SK-N-SH treated with all-trans-retinoic acid at 6 μM for 48 hours (cell line): Measurements from ENCODE around the gene COMT.

Experiments
- BACH2 ChIP-seq: fragments of 250-450 bp; sonication (Bioruptor Pico); IDR thresholded peaks from 2 replicates; pipeline ENCODE4 v1.9.0; 2021; ENCODE audit warnings: mild to moderate bottlenecking, borderline replicate concordance
- ISL1 ChIP-seq: fragments of 250-450 bp; sonication (Bioruptor Pico); IDR thresholded peaks from 2 replicates; pipeline ENCODE4 v2.1.2; 2022; ENCODE audit warnings: mild to moderate bottlenecking, moderate library complexity
- ZFP30 ChIP-seq: fragments of 450-650 bp; formaldehyde crosslinking; IDR thresholded peaks from 2 replicates; pipeline ENCODE4 v1.5.0; 2022; ENCODE audit warnings: mild to moderate bottlenecking, moderate library complexity
- ZNF565 ChIP-seq: fragments of 450-650 bp; formaldehyde crosslinking; conservative IDR thresholded peaks from 2 replicates; pipeline ENCODE4 v1.5.0; 2020; ENCODE audit warnings: low read depth, mild to moderate bottlenecking, moderate library complexity
- TF ChIP-seq, protein P1 (sequence below): fragments of 250-450 bp; sonication (Bioruptor Pico); IDR thresholded peaks from 2 replicates; pipeline ENCODE4 v1.8.0; 2020; ENCODE audit warnings: mild to moderate bottlenecking, moderate library complexity, borderline replicate concordance

DNA sequence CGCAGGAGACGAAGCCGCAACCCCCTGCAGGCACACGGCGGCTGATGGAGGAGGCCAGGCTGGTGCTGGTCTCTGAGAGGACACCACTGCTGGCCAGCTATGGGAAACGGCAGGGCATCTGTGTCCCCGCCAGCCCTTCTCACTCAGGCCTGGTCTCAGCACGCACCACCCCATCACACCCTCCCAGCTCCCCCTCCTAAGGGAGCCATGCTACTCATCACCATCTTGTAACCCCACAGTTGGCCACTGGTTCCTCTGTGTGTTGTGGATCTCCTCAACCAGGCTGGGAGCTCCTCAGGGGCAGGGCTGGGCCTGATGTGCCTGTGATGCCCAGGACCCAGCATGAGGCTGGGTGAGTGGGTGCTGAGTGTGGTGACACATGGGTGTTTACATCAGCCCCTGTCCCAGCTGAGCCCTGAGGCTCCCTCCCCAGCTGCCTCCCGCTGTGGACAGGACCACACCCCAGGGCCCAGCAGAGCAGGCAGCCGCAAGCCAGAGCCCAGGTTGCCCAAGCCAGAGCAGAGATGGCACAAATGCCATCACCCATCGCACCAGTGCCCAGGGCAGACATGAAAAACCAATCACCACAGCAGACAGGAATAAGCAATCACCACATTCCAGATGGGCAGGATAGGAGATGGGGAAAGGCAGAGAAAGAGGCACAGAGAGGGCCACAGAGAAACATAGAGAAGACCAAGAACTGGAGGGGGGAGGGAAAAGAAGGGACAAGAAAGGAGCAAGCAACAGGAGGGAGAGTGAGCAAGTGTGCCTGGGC is 66.8 kb downstream of the COMT start:
- TF ChIP-seq, protein P1, sequence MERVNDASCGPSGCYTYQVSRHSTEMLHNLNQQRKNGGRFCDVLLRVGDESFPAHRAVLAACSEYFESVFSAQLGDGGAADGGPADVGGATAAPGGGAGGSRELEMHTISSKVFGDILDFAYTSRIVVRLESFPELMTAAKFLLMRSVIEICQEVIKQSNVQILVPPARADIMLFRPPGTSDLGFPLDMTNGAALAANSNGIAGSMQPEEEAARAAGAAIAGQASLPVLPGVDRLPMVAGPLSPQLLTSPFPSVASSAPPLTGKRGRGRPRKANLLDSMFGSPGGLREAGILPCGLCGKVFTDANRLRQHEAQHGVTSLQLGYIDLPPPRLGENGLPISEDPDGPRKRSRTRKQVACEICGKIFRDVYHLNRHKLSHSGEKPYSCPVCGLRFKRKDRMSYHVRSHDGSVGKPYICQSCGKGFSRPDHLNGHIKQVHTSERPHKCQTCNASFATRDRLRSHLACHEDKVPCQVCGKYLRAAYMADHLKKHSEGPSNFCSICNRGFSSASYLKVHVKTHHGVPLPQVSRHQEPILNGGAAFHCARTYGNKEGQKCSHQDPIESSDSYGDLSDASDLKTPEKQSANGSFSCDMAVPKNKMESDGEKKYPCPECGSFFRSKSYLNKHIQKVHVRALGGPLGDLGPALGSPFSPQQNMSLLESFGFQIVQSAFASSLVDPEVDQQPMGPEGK: no peak
- TF ChIP-seq ZFP30 (CRISPR knock-in tag) (no peak), ISL1 (CRISPR knock-in tag) (no peak), BACH2 (CRISPR knock-in tag) (no peak), ZNF565 (CRISPR knock-in tag) (no peak)
